HL-60 (cell line): ENCODE data around the gene CYP1A1.
A peak's percentile ranks its signal among the peaks of the same experiment; 100 is the strongest.

Experiments used
- GABPA ChIP-seq: IDR thresholded peaks from 2 replicates; pipeline ENCODE4 v1.6.1; 2012; ENCODE audit warnings: low read depth
- POLR2AphosphoS5 ChIP-seq: IDR thresholded peaks from 2 replicates; pipeline ENCODE4 v1.6.1; 2012; ENCODE audit warnings: low read depth
- SPI1 ChIP-seq: IDR thresholded peaks from 2 replicates; pipeline ENCODE4 v1.6.1; 2012; ENCODE audit warnings: low read depth, mild to moderate bottlenecking, borderline replicate concordance
- TF ChIP-seq, protein P1 (sequence below): IDR thresholded peaks from one replicate; pipeline ENCODE4 v1.5.1; 2011; ENCODE audit warnings: low read length, control low read depth, inconsistent platforms; ENCODE audit not compliant: insufficient read depth
- TF ChIP-seq, protein P2 (sequence below): IDR thresholded peaks from 2 replicates; pipeline ENCODE4 v1.6.1; 2012; ENCODE audit warnings: low read depth; ENCODE audit not compliant: insufficient replicate concordance

DNA sequence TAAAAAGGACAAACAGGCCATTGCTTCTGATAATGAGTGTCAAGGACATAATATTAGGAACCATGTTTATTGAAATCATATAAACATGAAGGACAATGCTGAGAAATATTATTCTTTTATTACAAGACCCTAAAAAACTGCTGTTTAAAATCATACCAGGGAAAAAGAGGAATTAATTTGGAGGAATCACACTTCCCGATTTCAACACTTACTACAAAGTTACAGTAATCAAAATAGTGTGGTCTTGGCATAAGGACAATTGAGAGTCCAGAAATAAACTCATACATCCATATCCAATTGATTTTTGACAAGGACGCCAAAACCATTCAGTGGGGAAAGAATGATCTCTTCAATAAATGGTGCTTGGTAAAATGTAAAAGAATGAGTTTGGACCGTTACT is 13.0 kb downstream of the CYP1A1 start:
- TF ChIP-seq POLR2AphosphoS5 (no peak), GABPA (no peak), SPI1 (peak; percentile 13; the same call in 1 of the 2 replicates)
- TF ChIP-seq, protein P1, sequence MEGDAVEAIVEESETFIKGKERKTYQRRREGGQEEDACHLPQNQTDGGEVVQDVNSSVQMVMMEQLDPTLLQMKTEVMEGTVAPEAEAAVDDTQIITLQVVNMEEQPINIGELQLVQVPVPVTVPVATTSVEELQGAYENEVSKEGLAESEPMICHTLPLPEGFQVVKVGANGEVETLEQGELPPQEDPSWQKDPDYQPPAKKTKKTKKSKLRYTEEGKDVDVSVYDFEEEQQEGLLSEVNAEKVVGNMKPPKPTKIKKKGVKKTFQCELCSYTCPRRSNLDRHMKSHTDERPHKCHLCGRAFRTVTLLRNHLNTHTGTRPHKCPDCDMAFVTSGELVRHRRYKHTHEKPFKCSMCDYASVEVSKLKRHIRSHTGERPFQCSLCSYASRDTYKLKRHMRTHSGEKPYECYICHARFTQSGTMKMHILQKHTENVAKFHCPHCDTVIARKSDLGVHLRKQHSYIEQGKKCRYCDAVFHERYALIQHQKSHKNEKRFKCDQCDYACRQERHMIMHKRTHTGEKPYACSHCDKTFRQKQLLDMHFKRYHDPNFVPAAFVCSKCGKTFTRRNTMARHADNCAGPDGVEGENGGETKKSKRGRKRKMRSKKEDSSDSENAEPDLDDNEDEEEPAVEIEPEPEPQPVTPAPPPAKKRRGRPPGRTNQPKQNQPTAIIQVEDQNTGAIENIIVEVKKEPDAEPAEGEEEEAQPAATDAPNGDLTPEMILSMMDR = no peak
- TF ChIP-seq, protein P2, sequence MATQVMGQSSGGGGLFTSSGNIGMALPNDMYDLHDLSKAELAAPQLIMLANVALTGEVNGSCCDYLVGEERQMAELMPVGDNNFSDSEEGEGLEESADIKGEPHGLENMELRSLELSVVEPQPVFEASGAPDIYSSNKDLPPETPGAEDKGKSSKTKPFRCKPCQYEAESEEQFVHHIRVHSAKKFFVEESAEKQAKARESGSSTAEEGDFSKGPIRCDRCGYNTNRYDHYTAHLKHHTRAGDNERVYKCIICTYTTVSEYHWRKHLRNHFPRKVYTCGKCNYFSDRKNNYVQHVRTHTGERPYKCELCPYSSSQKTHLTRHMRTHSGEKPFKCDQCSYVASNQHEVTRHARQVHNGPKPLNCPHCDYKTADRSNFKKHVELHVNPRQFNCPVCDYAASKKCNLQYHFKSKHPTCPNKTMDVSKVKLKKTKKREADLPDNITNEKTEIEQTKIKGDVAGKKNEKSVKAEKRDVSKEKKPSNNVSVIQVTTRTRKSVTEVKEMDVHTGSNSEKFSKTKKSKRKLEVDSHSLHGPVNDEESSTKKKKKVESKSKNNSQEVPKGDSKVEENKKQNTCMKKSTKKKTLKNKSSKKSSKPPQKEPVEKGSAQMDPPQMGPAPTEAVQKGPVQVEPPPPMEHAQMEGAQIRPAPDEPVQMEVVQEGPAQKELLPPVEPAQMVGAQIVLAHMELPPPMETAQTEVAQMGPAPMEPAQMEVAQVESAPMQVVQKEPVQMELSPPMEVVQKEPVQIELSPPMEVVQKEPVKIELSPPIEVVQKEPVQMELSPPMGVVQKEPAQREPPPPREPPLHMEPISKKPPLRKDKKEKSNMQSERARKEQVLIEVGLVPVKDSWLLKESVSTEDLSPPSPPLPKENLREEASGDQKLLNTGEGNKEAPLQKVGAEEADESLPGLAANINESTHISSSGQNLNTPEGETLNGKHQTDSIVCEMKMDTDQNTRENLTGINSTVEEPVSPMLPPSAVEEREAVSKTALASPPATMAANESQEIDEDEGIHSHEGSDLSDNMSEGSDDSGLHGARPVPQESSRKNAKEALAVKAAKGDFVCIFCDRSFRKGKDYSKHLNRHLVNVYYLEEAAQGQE = no peak
